Measurements from ENCODE around the gene NPAS2.

GRCh38 chr2:101007415-101008345, 187.7 kb downstream of the NPAS2 start:
- no peak for TF ChIP-seq CTCF (IDR thresholded peaks at IDR 0.05 in 2 of 3, conservative IDR thresholded peaks at IDR 0.05 in 1 of 3; ENCODE audit: borderline replicate concordance in 1 of 3, insufficient read depth in 1 of 3, low read depth in 2 of 3, low read length in 2 of 3)
- TF ChIP-seq POLR2AphosphoS5 (IDR thresholded peaks at IDR 0.05; ENCODE audit: low read depth, low read length), result peak; percentile 65
- no peak for TF ChIP-seq MAX (IDR thresholded peaks at IDR 0.05)
- TF ChIP-seq EZH2phosphoT487 (IDR thresholded peaks at IDR 0.05; ENCODE audit: borderline replicate concordance), result no peak
- TF ChIP-seq ZNF274 (IDR thresholded peaks at IDR 0.05; ENCODE audit: low read depth, low read length), result no peak

All from HCT116 (cell line).